GM18507 (cell line): ENCODE results near the gene HESX1.
A peak's percentile ranks its signal among the peaks of the same experiment; 100 is the strongest.

Experiments
- DNase-seq: peaks from one replicate; pipeline ENCODE4 v3.0.0; 2011; ENCODE audit warnings: low read depth; ENCODE audit not compliant: insufficient read length; ENCODE audit errors: extremely low spot score
- FAIRE-seq: peaks from 2 replicates; lab custom pipeline; 2011; peaks lifted over from hg19 to GRCh38; lab: Jason Lieb, UNC

Gene HESX1

GRCh38 chr3:57199895-57200297 lies at the start of gene HESX1:
Gene HESX1, minus strand, starts transcription at chr3:57199978. Its CDS starts 60 bp downstream, at chr3:57199918.
- no peak for FAIRE-seq
- DNase-seq, result no peak

DNA sequence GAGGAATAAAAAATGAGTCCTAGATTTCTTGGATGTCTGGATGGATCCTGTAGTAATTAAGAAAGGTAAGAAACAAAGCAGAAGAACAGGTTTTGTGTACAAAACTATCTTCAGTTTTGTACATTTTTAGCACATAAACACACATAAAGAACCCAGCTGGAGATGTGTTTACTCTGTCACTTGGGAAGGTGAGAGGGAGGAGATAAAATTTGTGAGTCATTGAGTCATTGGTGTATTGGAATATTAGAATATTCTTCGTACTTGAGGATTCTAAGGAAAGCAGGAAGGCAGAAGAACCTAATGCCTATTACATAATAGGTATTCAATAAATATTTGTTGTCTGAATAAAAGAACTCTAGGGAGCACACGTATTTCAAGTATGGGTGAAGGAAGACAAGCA lies 45.2 kb upstream of the HESX1 start:
- DNase-seq (no peak), FAIRE-seq (no peak)

DNA sequence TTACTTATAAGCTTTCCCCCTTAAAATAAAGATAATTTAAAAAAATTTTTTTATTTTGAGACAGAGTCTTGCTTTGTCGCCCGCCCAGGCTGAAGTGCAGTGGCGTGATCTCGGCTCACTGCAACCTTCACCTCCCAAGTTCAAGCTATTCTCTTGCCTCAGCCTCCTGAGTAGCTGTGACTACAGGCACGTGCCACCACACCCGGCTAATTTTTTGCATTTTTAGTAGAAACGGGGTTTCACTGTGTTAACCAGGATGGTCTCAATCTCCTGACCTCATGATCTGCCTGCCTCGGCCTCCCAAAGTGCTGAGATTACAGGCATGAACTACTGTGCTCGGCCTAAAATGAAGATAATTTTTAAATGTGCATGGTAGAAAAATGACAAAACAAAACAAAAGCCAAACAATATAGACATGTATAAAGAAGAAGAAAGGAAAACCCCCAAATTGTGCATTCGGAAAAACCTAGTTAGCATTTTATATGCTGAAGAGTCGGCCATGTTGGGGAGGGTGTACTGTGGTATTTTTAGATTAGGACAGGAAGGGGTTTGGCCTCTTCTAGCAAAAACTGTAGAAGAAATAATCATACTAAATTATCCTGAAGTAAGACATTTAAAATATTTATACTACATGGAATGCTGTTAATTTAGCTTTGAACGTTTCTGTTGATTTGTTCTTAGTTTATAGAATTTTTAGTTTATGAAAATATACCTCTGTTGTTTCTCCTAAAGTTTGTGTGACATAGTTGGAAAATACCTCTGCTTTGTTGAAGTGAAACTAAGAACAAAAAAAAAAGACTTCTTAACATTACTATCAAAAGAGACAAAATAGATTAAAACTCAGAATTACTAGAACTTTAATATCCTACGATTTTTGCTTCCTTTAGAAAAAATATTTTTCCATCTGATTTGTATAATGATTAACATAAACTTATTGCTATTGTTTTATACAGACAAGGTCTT lies 35.1 kb upstream of the HESX1 start:
- DNase-seq, result no peak
- peak; percentile 24 for FAIRE-seq

DNA sequence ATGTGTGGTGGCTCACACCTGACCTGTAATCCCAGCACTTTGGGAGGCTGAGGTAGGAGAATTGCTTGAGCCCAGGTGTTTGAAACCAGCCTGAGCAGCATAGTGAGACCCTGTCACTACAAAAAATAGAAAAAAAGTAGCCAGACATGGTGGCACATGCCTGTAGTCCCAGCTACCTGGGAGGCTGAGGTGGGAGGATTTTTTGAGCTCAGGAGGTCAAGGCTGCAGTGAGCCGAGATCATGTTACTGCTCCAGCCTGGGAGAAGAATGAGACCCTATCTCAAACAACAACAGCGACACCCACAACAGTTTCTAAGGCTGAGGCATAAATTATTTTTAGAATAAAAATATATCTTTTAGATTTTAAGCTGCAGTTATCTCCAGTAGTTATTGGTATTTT lies 34.0 kb upstream of the HESX1 start:
- FAIRE-seq, result no peak
- no peak for DNase-seq

DNA sequence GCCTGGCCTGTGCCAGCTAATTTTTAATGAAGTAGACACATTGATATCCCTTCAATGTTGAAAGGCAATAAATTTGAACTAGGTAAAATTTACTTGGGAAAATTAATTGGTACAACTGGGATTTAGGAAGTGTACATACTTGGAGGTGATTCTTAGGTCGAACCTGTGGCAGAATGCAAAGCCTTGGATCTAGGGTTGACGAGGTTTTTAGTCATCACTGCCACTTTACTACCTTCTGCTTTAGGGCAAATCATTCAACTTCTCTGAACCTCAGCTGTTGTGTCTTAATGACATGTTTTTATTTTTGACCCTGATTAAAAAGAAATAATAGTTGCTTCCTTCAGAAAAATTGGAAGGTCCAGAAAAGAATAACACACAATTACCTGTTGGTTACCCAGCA lies 30.2 kb upstream of the HESX1 start:
- FAIRE-seq, result no peak
- no peak for DNase-seq

DNA sequence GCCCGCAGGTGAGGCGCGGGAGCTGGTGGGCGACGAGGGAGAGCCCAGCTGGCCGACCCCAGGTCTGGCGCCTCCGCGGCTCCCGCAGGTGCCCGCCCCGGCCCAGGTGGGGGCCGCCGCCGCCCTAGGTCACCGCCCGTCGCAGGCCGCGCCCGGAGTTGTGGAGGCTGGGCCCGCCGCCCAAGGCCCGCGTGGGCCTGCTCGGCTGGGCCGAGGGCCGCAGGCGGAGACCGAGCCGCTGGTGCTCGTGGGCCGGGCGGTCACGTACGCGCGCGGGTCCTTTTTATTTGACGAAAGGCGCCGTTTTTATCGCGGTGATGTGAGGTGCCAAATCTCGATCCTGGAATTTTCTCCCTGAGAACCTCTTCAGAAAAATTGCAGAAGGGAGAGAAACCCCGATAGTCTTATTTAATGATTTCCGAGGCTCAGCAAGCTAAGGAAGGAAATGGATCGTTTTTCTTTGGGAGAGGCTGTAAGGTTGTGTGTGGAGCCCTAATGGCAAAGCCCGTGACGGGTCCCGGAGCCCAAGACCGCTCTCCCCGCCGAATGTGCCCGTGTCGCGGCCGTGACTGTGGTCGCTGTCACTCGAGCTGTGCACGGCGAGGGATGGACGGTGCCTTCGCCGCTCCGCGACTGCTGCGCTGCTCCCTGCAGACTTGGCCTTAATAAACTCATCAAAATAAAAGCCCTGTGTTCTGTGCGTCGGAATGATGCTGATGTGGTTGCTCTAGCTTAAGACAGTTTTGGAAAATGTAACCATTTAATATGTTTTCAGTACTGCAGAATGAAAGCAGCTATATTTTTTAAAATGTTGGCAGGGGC lies 28.4 kb upstream of the HESX1 start:
- FAIRE-seq (peak; percentile 54), DNase-seq (peak; percentile 26)

DNA sequence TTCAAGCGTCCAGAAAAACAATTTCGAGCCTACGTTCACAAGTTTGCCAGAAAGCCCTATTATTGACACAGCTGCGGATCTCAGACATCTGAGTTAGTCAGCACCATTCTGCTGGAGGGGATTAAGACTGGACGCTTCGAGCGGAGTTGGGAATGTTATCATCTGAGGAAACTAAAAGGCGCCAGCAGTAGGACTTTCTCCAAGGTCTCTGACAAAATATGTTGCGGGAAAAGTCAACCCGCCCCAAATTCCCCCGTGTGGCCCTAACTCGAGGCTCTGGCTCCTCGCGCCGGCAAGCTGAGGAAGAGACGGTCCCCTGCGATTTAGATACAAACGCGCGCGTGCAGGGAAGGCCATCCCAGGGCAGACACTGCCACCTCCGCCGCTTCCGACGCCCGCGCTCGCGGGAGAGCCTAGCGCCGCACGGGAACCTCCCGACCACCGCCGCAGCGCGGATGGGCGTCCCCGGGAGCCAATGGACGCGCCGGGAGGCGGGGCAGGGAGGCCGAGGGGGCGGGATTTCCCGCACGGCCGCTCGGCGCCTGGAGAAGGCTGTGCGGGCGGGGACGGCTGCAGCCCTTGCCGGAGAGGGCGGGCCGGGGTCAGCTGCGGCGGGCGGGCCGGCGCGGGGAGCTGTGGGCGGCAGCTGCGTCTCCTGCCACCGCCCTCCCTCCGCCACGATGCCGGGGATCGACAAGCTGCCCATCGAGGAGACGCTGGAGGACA lies 27.6 kb upstream of the HESX1 start, which contains the start of gene APPL1:
APPL1 (plus strand) TSS at position 526 of the 726 bp plus-strand sequence; CDS start at position 681, 155 bp downstream.
- DNase-seq (peak; percentile 94), FAIRE-seq (peak; percentile 89)

DNA sequence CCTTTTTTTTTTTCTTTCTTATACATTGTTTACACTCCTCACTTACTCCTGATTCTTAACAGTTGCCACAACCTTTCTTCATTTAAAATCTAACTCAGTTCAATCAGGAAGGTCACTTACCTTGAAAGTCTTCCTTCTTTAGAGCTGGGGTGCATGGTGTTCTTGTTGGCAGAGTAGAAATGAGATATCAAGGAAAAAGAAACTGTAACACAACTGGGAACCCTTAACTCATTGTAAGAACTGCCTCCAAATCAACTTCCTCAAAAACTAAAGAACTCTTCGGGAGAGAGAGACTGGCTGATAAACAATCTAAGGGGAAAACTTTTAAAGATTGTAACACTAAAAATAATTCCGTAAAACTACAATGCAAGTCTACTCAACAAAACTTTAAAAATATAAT lies 26.4 kb upstream of the HESX1 start:
- FAIRE-seq (no peak), DNase-seq (no peak)

DNA sequence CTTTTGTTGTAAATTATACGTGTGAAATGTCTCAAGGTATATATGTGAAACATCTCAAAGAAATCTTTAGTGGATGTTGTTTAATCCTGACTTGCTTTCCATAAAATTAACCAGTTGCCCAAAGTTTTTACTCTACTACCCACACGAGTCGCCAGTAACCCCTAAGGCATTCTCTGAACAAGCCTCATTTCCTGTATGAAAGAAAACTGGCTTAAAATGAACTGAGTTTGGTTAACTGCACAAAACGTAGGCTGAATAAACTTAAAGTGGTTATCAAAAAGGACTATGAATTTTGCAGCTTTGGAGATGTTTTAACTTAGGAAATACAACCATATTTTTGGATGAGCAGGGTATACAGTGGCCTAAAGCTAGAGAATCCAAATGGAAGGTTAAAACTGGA lies 25.1 kb upstream of the HESX1 start:
- no peak for DNase-seq
- FAIRE-seq, result peak; percentile 5

DNA sequence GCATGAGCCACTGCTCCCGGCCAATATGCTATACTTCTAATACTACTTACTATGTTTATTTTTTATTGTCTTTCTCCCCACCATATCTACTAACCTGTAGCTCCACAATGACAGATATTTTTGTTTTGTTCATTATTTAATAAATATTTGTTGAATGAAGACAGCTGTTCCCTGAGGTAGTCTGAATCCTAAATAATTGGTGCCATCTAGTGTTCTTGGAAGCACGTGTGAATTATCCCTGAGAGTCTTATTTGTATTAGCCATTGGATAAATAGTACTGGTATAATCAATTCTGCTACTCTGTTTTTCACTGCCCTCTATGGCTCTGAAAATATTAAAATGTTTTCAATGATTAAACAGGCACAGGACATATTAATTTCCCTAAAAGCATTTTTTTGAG lies 22.1 kb upstream of the HESX1 start:
- no peak for DNase-seq
- no peak for FAIRE-seq

DNA sequence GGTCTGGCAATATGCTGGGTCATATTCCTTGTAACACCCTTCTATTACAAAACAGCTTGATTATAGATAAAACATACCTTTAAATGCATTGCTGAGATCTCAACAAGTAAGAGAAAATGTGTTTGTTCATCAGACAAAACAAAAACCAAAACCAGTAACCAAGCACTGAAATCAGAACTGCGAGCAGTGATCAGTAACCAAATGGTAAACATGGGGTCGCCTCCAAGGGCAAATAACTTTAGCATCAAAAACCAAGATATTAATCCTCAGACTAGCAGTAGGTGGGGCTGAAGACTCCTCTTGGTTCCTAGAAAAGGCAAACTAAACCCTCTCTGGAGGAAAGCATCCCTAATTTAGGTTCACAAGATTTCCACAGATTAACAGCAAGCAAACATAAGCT lies 6.6 kb upstream of the HESX1 start:
- DNase-seq (no peak), FAIRE-seq (peak; percentile 46)

GRCh38 chr3:57194641-57195040 lies 5.1 kb downstream of the HESX1 start:
- FAIRE-seq, result no peak

DNA sequence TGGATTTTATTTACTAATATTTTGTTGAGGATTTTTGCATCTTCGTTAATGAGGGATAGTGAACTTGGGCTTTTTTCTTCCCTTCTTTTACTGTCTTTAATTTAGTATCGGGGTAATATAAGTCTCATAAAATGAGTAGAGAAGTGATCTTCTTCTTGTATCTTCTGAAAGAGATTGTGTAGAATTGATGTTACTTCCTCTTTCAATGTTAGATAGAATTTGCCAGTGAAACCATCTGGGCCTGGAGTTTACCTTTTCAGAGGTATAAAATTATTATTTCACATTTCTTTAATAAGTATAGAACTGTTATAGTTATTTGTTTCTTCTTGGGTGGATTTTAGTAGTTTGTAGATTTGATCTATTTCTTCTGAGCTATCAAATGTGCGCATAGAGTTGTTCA lies 7.8 kb downstream of the HESX1 start:
- FAIRE-seq (no peak), DNase-seq (no peak)

More at GRCh38 chr3:57194641-57195040, 5.1 kb downstream of the HESX1 start:
- DNase-seq, result no peak

- FAIRE-seq, result no peak
- DNase-seq, result no peak
Measured at GRCh38 chr3:57184526-57184925, 15.3 kb downstream of the HESX1 start.

DNA sequence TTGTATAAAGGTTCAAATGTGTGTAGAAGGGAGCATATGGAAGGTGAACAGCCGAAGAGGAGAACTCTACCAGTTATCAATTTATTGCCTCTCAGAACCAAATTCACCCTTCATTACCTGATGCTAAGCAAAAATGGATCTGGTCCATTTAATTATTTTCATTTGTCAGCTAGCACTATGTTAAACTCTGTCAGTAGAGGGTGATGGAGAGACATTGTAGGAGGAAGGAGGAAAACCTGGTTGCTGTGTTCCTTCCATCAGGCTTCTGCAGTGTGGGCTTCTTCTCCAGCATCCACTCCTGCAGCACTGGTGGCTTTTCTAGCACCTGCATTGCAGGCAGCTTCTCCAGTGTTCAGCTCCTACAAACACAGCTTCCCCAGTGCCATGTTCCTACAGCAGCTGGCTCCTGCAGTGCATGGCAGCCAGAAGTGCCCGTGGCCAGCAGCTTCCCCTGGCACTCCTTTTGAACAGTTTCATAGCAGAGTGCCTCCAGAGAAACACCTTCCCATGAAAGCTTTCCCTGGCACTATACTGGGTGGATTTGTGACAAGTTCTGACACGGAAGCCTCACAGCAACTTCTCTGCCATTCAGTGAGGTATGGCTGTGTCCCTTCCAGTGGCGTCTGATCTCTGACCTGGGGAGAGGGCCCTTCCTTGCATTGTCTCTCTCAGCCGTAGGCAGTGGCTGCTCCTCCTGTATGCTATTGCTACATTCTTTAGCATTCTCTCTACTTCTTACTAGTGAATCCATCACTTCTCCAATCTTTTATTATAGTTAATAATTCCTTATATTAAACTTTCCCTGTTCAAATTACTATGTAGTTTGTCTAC lies 20.0 kb downstream of the HESX1 start:
- FAIRE-seq (no peak), DNase-seq (no peak)

GRCh38 chr3:57176045-57176444 lies 23.7 kb downstream of the HESX1 start:
- no peak for DNase-seq
- FAIRE-seq, result no peak

DNA sequence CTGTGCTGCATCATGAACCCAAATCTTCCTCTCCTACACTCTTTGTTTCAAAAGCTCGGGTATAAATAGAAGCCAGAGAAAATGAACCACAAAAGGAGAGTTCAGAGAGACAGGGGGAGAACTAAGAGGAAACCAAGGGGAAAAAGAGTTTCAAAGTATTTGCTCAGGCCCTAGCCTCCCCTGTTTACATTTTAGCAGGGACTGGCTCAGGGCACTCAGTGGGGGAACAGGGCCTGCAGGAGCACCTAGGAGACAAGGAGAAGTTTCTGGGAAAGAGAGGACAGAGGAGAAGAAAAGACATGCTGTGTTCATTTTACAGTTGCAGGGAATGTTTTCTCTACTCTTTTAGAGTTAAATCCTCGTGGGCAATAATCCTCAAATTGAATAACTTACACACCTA lies 26.1 kb downstream of the HESX1 start:
- FAIRE-seq, result no peak
- no peak for DNase-seq

- DNase-seq, result no peak
- no peak for FAIRE-seq
Measured at GRCh38 chr3:57170946-57171345, 28.8 kb downstream of the HESX1 start.
